Activated CD4-positive, alpha-beta T cell treated with anti-CD3 and anti-CD28 coated beads, Interleukin-10, Interleukin-2, amounts not matched to agents 100 ng/mL and 50 ng/mL, durations not matched to agents 16 hours and 8 hours (primary cell): ENCODE measurements around the gene TARBP1.

Experiments used
- DNase-seq: peaks from one replicate; pipeline ENCODE4 v3.0.0-alpha.2; 2020

The TARBP1 gene

GRCh38 chr1:234484218-234484617 lies 5.2 kb upstream of the TARBP1 start:
- DNase-seq, result no peak

GRCh38 chr1:234481771-234482170 lies 2.8 kb upstream of the TARBP1 start:
- DNase-seq, result no peak

- DNase-seq, result no peak
These were observed 887 bp upstream of the TARBP1 start for GRCh38 chr1:234479866-234480265.

GRCh38 chr1:234479310-234479559 lies 256 bp upstream of the TARBP1 start:
- DNase-seq, result no peak

- peak; percentile 83 for DNase-seq
These were observed 863 bp downstream of the TARBP1 start for GRCh38 chr1:234478152-234478480.

GRCh38 chr1:234477386-234478151 lies 1.4 kb downstream of the TARBP1 start:
- DNase-seq, result no peak

GRCh38 chr1:234476172-234476571 lies 2.8 kb downstream of the TARBP1 start:
- no peak for DNase-seq

GRCh38 chr1:234475167-234475793 lies 3.7 kb downstream of the TARBP1 start:
- DNase-seq, result no peak

- DNase-seq, result no peak
These were observed 4.6 kb downstream of the TARBP1 start for GRCh38 chr1:234474375-234474774.

GRCh38 chr1:234473118-234473517 lies 5.9 kb downstream of the TARBP1 start:
- DNase-seq, result peak; percentile 32

GRCh38 chr1:234469376-234469775 lies 9.6 kb downstream of the TARBP1 start:
- no peak for DNase-seq

GRCh38 chr1:234468580-234468979 lies 10.4 kb downstream of the TARBP1 start:
- no peak for DNase-seq

GRCh38 chr1:234467821-234468220 lies 11.2 kb downstream of the TARBP1 start:
- no peak for DNase-seq

- DNase-seq, result no peak
These were observed 12.0 kb downstream of the TARBP1 start for GRCh38 chr1:234466945-234467344.

GRCh38 chr1:234463749-234464148 lies 15.2 kb downstream of the TARBP1 start:
- no peak for DNase-seq

GRCh38 chr1:234460652-234461051 lies 18.3 kb downstream of the TARBP1 start:
- DNase-seq, result no peak

- DNase-seq, result no peak
These were observed 20.5 kb downstream of the TARBP1 start for GRCh38 chr1:234458352-234459017.

- DNase-seq, result no peak
These were observed 24.1 kb downstream of the TARBP1 start for GRCh38 chr1:234454926-234455325.

- DNase-seq, result no peak
These were observed 26.5 kb downstream of the TARBP1 start for GRCh38 chr1:234452406-234452965.

- DNase-seq, result no peak
These were observed 38.6 kb downstream of the TARBP1 start for GRCh38 chr1:234440348-234440747.

GRCh38 chr1:234438579-234438978 lies 40.4 kb downstream of the TARBP1 start:
- DNase-seq, result no peak

- no peak for DNase-seq
These were observed 41.4 kb downstream of the TARBP1 start for GRCh38 chr1:234437423-234438171.

- no peak for DNase-seq
These were observed 43.4 kb downstream of the TARBP1 start for GRCh38 chr1:234435620-234436019.
